Activated CD4-positive, alpha-beta T cell treated with anti-CD3 and anti-CD28 coated beads, Interleukin-10, Interleukin-2, amounts not matched to agents 100 ng/mL and 50 ng/mL, durations not matched to agents 16 hours and 8 hours (primary cell): ENCODE measurements around the gene LDLRAD4.
A peak's percentile ranks its signal among the peaks of the same experiment; 100 is the strongest.

Source experiments
- DNase-seq: peaks from one replicate; pipeline ENCODE4 v3.0.0-alpha.2; 2020

LDLRAD4 gene

DNA sequence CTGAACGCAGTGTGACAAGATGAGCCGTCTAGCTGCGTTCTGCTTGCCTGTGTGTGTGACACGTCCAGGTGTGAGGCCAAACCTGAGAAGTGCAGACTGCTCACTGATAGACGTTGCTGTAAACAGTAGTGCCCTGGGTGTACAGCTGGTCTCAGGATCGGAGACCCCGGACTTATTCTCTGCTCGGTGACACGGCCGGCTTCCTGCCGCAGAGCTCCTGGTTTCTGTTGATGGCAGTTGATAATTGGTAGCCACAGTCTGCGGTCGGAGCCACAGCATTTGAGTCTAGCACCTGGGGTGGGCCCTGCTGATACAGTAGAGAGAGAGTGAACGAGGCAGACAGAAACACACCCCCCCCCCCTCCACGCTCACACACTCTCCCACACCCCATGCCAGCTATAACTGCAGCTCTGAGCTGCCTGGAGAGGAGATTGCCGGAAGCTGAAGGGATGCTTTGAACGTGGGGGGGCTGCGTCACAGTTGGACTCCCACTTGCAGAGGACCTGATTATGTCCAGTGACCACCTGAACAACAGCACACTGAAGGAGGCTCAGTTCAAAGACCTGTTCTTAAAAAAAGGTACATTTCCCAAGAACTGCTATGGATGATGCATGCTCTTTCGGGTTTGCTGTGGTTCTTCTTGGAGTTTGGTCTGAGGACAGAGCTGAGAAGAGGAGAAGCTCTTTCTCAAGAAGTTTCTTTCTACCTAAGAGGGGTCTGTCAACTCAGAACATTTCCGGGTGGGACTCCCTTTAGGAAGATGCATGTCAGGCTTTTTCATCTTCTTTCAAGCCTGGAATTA is 393.8 kb downstream of the LDLRAD4 start:
- DNase-seq, result peak; percentile 86

DNA sequence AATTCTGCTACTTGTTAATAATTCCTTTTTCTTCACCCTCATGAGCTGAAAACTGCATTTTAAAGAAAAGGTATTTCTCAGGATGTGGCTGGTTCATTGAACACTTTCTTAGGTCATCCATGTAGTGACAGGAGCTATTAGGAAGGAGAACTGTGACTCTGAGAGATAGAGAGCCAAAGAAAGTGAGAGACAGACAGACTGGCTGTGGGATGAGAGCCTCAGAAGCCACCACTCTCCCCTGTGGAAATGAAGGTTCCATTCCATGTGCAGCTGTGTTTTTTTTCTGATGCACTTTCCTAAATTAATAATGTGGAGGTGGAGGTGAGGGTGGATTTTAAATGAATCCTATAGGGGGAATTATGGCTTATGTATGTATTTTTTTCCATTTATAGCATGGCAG is 394.5 kb downstream of the LDLRAD4 start:
- DNase-seq, result no peak

DNA sequence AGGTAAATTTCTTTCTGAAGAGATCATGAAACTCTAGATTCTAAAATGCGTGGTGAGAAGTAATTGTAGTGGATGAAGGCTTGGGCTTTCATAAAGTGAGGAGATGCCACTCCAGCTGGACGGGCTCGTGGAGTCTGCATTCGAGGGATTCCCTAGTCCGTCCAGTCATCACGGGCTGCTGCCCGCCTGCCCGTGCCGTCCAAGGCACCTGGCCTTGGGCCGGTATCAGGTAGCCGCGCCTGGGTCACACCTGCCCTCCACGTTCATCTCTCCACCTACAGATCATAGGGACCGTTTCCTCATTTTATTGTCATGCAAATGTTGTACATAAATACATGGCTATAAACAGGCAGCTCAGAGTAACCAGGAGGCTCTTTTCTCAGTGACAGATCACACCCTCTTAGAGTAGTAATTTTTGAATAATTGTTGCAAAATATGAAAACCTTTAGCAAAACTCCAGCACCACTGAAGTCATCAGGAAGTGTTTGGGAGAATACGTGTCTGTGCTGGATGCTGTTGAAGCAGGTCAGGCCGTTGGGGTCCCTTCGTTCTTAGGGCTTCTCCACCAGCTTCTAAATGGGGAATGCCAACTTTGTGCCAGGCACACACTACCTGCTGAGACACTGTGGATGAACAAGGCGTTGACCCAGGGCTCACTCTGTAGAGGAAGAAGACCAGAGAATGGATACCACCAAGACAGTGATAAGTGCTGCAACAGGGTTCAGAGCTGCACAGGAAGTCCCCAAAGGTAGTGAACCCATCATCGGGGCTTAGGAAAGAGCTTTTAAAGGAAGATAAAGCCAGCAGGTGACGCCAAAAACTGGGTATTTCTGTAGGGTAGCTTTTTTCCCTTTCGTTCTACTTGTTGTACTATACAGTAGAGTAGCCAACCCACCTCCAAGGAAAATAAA is 395.3 kb downstream of the LDLRAD4 start:
- DNase-seq, result no peak

DNA sequence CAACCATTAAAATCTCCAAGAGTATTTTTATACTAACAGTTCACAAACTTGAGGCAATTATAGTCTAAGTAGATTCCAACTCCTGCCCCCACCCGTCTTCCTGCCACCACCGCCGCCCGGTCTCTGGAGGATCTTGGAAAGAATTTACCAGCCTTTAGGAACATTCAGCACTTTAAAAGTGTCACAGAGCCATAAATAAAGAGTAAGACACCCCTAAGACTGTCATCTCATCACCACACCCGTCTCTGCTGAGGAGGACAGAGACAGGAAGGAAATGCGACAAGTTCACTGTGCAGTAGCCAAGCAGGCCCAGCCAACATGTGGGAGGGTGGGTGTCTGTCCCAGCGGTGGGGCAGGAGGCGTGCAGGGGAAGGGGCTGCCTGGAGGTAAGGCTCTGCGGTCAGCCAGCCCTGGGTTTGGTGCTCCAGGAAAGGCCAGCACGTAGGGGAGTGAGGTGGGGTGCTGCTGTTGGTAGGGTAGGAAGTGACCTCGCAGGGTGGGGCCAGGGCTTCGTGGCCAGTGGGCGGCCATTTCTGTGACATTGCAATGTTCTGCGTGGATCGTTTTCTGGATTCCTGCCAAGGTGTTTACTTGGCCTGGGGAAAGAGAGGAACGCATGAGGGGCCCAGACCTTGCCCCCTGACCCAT is 396.2 kb downstream of the LDLRAD4 start:
- peak; percentile 51 for DNase-seq

DNA sequence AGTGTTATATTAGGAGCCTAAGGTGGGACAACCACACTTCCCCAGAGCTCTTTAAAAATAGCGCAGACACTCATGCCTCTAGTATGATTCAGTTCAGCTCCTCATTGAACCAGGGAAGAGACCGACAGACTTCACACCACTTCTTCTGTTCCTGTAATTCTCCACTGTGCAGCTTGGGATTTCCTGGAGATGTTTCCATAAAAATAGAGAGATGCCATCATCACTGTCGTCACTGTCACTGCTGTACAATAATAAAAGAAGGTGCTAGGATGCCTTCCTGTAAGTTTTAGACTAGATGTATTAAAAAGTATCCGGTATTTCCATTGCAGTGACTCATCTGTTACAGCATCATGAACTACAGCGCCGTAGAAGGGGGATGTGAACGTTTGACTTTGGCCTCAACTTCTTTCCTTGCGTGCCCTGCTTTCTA is 396.9 kb downstream of the LDLRAD4 start:
- peak; percentile 64 for DNase-seq

DNA sequence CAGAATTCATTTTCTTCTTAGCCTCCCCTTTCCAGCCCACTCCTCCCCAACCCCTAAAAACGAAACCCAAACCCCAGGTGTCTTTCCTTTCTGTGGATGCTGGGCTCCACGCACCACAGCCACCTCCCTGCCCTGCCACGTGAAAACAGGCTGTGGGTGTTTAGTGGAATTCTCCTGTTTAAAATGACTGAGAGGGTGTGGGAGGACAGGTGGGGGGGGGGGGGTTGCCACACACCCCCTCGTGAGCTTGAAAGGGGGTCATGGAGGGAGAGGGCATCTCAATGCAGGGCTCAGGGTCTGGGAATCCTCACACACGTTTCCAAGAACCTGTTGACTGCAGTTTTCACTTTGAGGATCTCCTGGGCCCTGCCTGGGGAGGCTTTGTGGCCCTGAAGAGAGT is 397.5 kb downstream of the LDLRAD4 start:
- no peak for DNase-seq

DNA sequence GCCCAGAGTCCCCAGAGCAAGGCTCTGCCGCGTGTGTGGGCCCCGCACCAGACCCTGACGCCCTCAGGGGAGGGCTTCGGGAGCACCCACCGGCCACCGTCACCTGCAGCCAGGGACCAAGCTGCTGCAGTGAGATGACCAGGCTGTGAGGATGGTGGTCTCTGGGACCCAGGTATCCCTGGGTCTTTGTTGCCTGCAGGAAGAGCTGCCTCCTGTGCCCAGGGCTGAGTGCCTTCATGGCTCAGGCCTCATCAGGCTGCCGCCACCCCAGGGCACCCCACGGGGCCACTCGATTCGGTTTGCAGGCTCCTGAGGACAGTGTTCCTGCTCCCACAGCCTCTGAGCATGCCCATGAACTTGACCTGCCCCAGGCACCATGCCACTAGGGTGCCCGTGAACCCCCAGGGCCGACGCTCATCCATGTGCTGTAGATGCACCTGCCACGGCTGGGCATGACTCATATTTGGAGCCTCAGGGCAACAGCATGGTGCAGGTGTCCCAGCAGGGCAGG is 398.0 kb downstream of the LDLRAD4 start:
- DNase-seq, result peak; percentile 37

DNA sequence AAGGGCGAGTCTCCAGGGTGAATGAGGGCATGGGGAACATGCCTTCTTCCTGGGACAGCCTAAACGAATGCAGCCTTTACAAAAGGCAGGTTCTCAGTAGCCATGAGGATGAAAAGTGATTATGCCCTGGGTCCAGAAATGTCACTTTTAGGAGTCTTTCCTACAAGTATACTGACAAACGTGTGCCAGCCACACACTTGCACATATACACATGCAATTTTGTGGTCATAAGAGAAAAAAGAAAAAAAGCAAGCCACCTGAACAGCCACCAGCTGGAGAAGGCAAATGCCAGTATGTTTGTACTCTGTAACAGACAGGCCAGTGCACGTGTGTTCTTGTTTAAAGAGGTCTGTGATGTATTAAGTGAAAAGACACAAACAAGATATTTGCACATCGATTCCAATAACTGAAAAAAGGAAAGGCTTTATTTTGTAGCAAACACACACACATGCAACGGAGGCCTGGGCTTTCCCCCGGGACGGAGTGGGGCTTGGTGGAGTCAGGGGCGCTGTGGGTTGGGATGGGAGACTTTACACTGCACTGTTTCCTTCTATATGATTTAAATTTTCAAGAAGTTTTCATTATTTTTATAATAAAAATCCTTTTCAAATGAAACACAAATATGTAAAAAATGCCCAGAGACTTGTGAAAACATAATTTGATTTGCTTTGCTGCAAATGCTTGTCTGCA is 399.4 kb downstream of the LDLRAD4 start:
- DNase-seq, result no peak

DNA sequence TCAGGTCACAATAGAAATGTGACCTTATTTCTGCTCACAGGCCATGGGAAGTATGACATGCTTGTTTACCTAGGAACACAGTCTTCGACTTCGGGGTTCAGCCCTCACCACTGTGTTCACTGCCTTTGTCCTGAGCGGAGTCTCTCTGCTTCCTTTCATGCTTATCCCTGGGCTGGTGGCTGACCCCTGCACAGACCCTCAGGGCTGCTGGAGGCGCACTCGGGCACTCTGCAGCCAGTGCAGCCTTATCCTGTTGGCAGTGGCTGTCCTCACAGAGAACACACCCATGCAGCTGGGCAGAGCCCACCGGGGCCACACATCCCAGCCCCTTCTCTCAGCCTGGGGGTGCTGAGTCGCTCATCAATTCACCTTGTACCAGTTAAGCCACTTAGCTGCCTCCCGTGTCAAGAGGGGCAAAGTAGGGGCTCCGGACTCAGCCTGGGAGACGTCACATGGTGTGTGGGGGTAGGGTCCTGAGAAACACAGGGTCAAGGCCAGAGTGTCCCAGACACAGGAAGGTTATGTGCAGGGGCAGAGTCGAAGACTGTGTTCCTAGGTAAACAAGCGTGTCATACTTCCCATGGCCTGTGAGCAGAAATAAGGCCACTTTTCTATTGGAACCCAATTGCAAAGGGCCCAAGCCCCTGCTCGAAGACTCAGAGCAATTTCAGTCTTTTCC is 400.3 kb downstream of the LDLRAD4 start:
- no peak for DNase-seq

DNA sequence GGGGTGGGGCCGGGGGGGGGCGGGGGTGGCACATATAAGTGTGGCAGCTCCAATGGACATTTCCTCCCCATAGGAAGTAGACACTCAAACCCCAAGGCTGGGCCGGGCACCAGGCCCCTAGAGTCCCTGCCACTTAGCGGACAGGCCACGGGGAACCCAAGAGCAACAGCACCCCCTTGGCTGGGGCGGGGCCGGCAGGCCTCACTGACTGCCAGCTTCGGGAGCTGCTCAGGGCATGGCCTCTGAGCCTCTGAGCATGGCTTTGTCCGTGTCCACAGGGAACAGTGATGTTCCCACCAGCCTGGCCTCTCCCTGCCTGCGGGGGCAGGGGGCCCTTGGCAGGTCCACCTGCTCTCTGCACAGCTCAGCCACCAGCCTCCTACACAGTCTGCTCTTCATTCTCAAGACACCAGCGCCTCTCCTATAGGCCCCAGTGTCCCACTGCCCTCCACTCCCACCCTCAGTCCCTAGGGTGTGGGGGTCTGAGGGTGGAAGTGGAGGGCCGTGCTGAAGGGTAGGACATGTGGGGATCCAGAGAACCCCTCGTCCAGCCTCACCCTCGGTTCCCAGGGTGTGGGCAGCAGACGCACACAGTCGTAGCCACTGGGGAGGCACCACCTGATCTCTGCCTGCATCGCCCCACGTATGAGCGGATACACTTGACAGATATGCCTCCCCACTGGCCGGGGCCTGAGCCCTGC is 401.1 kb downstream of the LDLRAD4 start:
- no peak for DNase-seq

DNA sequence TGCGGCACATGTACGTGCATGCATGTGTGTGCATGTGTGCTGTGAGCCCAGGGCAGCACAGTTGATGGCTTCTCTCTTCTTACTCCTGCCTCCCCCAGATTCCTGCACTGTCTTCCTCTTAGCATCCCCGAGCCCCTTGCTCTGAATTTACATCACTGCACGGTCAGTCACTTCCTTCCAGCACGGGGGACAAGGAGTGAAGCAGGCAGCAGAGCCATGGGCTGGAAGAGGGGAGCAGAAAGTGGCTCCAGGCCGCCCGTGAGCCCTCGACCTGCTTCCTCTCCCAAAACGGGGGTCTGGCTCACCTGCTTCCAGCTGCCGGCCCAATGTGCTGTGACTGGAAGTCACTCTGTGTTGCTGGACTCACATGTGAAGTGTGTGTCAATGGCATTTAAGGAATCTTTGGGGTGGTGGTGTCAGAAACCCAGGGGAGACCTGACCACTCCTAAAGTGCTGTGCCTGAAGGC is 401.7 kb downstream of the LDLRAD4 start:
- no peak for DNase-seq

DNA sequence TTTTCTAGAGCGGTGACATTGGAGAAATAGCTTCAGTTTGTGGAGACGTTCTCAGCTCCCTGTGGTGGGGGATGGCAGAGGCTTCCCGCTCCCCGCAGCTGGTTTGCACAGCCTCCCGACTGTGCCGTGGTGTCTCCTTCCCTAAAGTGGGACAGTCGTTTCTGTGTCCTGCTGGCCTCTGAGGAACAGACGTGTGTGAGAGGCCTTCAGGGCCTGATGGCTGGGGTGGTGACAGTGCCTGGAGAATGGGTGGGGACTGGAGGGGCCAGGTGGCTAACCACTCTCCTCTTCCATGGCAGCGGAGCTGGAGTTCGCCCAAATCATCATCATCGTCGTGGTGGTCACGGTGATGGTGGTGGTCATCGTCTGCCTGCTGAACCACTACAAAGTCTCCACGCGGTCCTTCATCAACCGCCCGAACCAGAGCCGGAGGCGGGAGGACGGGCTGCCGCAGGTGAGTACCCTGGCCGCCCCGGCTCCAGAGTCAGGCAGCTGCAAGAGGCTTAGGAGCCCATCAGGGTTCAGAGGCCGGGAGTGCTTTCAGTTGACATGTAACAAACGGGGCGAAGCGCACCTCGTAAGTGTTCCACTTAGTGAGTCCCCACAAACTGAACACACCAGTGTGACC is 402.4 kb downstream of the LDLRAD4 start:
- no peak for DNase-seq

DNA sequence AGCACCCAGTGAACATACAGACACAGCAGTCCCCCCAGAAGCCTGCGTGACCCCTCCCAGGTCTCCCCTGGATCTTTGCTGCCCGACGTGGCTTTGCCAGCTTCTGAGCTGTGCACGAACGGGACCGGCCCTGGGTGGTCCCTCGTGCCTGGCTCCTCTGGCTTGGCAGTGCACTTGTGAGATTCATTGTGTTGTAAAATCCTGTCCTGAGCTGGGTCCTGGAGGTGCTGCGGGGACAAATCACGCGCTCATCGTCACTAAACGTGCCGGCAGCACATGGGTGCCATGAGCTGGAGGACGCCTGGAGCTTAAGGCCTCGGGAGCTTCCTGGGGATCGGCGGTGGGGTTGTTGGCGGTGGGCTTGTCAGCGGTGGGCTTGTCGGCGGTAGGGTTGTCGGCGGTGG is 402.9 kb downstream of the LDLRAD4 start:
- no peak for DNase-seq

DNA sequence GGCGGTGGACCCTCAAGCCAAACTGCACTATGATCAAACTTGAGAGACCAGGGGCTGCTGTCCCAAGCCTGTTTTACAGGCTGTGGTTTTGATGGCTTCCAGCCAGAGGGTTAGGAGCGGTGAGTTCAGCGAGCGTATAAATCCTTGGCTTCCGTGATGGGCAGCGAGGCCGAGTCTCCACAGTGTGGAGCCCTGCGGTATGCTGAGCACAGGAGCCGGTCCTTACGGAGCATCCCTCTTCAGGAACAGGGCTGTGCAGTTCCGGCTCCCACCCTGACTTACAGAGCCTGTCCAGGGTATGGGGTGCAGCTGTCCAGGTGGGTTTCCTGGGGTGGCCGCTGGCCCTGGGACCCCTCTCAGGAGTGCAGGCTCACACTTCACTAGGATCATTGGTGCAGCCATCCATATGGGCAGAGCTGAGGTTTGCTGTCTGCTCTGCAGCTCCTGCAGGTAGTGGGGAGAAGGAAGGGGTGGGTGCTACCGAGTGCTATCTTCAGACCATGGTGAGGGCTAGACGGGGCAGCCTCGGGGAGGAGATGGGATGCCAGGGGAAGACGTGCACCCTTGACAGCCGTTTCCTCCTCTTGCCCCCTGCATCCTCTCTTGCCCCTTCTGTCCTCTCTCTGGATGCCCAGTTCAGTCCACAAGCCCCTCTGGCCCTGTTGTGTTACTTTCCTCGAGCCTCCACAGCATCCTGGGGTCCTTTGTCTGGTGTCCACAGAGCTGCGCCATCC is 403.5 kb downstream of the LDLRAD4 start:
- no peak for DNase-seq

DNA sequence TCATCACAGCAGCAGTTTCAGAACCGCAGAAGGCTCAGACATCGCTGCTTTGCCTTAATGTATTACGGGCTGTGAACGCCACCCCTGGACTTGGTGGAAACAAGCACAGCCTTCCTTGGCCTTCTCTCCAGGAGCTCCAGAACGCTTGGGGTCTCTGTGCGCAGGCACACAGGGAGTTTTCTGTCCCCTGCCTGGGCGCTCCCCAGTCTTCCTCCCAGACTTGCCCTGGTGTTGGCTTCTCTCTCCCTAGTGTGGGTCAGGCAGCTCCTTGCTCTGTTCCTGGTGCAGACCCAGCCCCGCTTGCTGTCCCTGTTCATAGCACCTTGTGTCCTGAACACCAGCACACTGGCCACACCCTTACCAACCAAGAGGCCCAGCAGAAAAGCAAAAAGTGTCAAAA is 404.2 kb downstream of the LDLRAD4 start:
- no peak for DNase-seq

DNA sequence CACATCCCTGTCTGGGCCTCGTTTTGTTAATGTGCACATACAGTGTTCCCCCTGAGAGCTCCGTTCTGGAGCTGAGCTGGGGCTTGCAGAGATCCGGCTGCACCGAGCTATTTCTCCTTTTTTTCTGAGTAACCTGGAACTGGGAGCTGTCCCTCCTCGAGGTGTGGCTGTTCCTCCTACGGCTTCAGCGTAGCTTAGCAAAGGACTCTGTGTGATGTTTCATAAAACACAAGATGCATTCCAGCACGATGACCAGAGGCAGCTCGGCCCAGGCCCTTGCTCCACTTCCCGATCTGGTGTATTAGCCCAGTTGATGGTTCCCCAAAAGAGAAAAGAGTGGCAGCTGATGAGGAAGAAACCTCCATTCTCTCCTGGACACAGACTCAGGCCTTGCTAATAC is 404.8 kb downstream of the LDLRAD4 start:
- no peak for DNase-seq

DNA sequence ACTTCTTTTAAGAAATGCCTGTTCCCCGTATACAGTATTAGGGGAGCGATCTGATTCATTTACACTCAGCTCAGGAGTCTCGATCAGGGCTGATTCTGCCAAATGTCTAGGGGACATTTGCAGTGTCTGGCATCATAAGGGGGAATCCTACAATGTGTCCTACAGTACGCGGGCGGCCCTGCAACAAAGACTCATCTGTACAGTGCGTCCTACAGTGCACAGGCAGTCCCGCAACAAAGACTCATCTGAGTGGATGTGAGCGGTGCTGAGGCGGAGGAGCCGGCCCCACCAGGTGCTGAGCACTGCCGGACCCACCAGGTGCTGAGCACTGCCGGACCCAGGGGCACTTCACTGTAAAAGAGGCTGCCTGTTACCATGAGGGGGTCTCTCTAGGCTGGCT is 405.3 kb downstream of the LDLRAD4 start:
- DNase-seq, result no peak

DNA sequence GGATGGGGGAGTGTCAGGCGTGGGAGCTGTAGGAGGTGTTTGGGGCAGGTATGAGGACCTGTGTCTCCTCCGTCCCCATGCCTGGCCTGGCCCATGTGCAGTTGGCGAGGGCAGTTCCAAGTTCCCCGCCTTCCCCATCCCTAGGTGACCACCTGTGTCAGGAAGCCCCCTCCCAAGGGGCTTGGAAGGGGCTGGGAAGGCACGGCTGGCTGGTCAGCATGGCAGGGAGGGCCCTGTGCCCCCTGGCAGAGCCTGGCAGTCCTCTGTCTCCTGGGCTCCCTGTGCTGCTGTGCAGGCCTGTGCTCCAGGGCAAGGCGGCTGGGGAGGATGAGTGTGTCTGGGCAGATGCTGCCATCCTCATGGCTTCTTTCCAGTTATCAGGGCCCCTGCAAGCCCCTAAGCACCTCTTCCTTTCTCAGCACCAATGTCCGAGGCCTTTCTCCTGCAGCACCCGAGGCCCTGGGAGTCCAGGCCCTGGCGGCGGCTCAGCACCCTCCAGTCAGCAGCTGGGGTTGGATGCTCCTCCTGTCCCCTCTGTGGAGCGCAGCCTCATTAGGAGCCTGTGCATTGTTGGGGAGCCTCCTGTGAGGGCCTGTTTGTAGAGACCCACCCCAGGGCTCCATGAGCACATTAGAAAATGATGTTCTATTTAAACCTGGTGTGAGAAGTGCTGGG is 406.1 kb downstream of the LDLRAD4 start:
- DNase-seq, result no peak

DNA sequence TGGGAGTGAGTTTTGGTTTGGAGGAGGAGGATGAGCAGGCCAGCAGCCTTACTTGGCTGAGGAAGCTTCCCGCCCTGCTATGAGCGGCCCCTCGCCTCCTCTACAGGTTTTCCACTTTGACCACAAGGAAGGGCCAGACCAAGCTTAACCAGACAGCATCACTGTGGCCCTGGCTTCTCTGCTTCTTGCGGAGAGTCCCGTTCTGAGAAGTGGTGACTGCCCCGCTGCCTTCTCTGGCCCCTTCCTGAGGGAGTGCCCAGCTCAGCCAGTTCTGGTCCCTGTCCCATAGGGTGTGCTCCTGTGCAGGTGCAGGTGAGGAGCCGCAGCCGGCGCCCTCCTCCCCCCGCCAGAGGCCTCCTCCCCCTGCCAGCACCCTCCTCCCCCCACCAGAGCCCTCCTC is 406.8 kb downstream of the LDLRAD4 start:
- no peak for DNase-seq
